Fibroblast of villous mesenchyme (primary cell): Measurements from ENCODE around the gene RNF181. TPM values are rescaled to one million over a fixed set of nuclear protein-coding genes. Genes with fewer than 3 reads are reported as not detected.

Experiments used
- DNase-seq: peaks from one replicate; pipeline ENCODE4 v3.0.0-alpha.2; 2010; ENCODE audit warnings: low read depth
- H3K4me3 ChIP-seq: 2 replicates; pipeline ENCODE4 v1.5.1; 2011; ENCODE audit warnings: low read depth, mild to moderate bottlenecking, low read length
- total RNA-seq: library from RNA; depleted of rRNA; stranded (reverse); fragments of >200 nt; gene quantifications from 2 replicates; pipeline ENCODE4 v1.2.3, GENCODE V29; 2012
- TF ChIP-seq, protein P1 (sequence below): IDR thresholded peaks from 2 replicates; pipeline ENCODE4 v1.5.1; 2012; ENCODE audit warnings: low read depth, mild to moderate bottlenecking, low read length; ENCODE audit not compliant: insufficient read depth

Gene RNF181
- total RNA-seq, 1 donor = 130 TPM

- no peak for DNase-seq
- TF ChIP-seq, protein P1, sequence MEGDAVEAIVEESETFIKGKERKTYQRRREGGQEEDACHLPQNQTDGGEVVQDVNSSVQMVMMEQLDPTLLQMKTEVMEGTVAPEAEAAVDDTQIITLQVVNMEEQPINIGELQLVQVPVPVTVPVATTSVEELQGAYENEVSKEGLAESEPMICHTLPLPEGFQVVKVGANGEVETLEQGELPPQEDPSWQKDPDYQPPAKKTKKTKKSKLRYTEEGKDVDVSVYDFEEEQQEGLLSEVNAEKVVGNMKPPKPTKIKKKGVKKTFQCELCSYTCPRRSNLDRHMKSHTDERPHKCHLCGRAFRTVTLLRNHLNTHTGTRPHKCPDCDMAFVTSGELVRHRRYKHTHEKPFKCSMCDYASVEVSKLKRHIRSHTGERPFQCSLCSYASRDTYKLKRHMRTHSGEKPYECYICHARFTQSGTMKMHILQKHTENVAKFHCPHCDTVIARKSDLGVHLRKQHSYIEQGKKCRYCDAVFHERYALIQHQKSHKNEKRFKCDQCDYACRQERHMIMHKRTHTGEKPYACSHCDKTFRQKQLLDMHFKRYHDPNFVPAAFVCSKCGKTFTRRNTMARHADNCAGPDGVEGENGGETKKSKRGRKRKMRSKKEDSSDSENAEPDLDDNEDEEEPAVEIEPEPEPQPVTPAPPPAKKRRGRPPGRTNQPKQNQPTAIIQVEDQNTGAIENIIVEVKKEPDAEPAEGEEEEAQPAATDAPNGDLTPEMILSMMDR = no peak
- peak overlapping the region; percentile 92 for H3K4me3 ChIP-seq
Observed at GRCh38 chr2:85596026-85596333, 435 bp downstream of the RNF181 start.

DNA sequence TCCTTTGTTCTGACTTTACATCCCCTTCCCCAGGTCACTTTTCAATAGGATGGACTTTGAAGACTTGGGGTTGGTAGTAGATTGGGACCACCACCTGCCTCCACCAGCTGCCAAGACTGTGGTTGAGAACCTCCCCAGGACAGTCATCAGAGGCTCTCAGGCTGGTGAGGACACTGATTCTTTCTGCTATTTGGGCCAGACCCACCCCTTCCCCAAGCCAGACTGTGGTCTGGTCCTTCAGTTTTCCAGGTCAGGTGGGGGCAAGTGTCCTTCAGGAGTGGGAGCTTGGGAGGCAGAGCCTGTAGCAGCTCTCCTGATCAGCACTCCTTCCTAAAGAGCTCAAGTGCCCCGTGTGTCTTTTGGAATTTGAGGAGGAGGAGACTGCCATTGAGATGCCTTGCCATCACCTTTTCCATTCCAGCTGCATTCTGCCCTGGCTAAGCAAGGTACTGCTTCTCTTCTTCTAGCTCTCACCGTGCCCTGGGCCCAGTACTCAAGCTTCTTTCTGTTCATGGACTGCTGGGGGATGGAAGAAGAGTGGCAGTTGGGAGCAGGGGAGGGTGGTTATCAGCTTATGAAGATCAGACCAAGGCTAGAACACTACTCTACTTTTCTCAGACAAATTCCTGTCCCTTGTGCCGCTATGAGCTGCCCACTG, 1.1 kb downstream of the RNF181 start:
- TF ChIP-seq, protein P1 = no peak
- peak overlapping the region; percentile 92 for H3K4me3 ChIP-seq
- DNase-seq = no peak

DNA sequence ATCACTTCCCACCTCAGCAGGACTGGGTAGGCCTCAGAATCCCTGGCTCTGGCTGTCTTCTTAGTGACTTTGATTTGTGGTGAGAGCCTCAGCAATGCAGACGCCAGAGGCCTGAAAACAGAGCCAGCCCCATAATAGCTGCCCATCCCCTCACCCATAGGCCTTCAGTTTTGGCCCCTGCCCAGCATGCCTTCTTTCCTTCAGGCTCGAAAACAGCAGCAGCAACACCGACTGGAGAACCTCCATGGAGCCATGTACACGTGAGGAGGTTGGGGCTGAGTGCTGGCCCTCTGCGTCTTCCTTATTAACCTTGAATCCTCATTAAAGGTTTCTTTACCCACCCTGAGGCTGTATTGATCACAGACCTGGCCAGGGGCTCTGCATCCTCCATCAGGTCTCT, 1.7 kb downstream of the RNF181 start:
- H3K4me3 ChIP-seq = no peak overlapping the region
- DNase-seq = no peak
- TF ChIP-seq, protein P1 = no peak

GRCh38 chr2:85598594-85599340, 3.2 kb downstream of the RNF181 start:
- TF ChIP-seq, protein P1 = no peak
- DNase-seq = no peak
- H3K4me3 ChIP-seq = no peak overlapping the region

GRCh38 chr2:85599468-85600234, 4.1 kb downstream of the RNF181 start:
- DNase-seq = no peak
- H3K4me3 ChIP-seq = no peak overlapping the region
- TF ChIP-seq, protein P1 = no peak

- H3K4me3 ChIP-seq = no peak overlapping the region
- TF ChIP-seq, protein P1 = no peak
- DNase-seq = no peak
Observed at GRCh38 chr2:85600235-85600575, 4.7 kb downstream of the RNF181 start.
